HEK293 (cell line): ENCODE measurements around the gene PTPRG.

Source experiments
- CTCF ChIA-PET: fragments of 350-600 bp; formaldehyde crosslinking; extraction: SDS; loops from one replicate; lab custom pipeline; 2021; ENCODE audit warnings: antibody characterized with exemption; lab: Yijun Ruan, JAX
- POLR2A ChIA-PET: fragments of 300-600 bp; formaldehyde crosslinking; extraction: SDS; loops from one replicate; lab custom pipeline; 2020; ENCODE audit warnings: antibody characterized with exemption, inconsistent platforms; lab: Yijun Ruan, JAX
- H3K27ac ChIP-seq: fragments of 200-500 bp; sonication (Bioruptor generic); 2 replicates; pipeline ENCODE4 v1.5.1; 2014; ENCODE audit warnings: low read depth, low read length, control low read depth, inconsistent platforms; ENCODE audit errors: extremely low read depth
- H3K36me3 ChIP-seq, 2 experiments: fragments of 200-500 bp in 1 of 2; sonication (Bioruptor generic) in 1 of 2; 1 replicate in 1 of 2; 2 replicates in 1 of 2; pipeline ENCODE4 v1.5.1; 2014 to 2017; ENCODE audit warnings: inconsistent platforms in 2 of 2, low read length in 2 of 2; ENCODE audit not compliant: control insufficient read depth in 2 of 2, insufficient read depth in 1 of 2
- H3K4me1 ChIP-seq: fragments of 200-500 bp; sonication (Bioruptor generic); 2 replicates; pipeline ENCODE4 v1.5.1; 2014; ENCODE audit warnings: mild to moderate bottlenecking, low read length, inconsistent platforms; ENCODE audit not compliant: control insufficient read depth, insufficient read depth
- H3K4me3 ChIP-seq: 2 replicates; pipeline ENCODE4 v1.5.1; 2011; ENCODE audit warnings: low read depth, mild to moderate bottlenecking, control low read depth, low read length, moderate library complexity
- H3K9me3 ChIP-seq: fragments of 200-500 bp; sonication (Bioruptor generic); 2 replicates; pipeline ENCODE4 v1.5.1; 2014; ENCODE audit warnings: low read depth, low read length, inconsistent platforms; ENCODE audit not compliant: control insufficient read depth, insufficient read depth
- BCL11B ChIP-seq: fragments of 450-650 bp; formaldehyde crosslinking; IDR thresholded peaks from 2 replicates; pipeline ENCODE4 v1.5.1; 2016; ENCODE audit warnings: low read depth, missing biosample characterization, missing genetic modification characterization
- GFI1B ChIP-seq: fragments of 450-650 bp; formaldehyde crosslinking; IDR thresholded peaks from 2 replicates; pipeline ENCODE4 v1.5.1; 2016; ENCODE audit warnings: missing biosample characterization, missing genetic modification characterization
- KLF9 ChIP-seq: fragments of 450-650 bp; formaldehyde crosslinking; IDR thresholded peaks from 2 replicates; pipeline ENCODE4 v1.5.1; 2016; ENCODE audit warnings: missing biosample characterization, missing genetic modification characterization, low read depth
- MEIS1 ChIP-seq: sonication (generic); formaldehyde crosslinking; IDR thresholded peaks from 2 replicates; pipeline ENCODE4 v1.8.1; 2022; ENCODE audit warnings: missing genetic modification reagents, mild to moderate bottlenecking, borderline replicate concordance
- MZF1 ChIP-seq: fragments of 450-650 bp; formaldehyde crosslinking; IDR thresholded peaks from 2 replicates; pipeline ENCODE4 v1.5.1; 2017; ENCODE audit warnings: missing biosample characterization, missing genetic modification characterization, borderline replicate concordance
- YY1 ChIP-seq: fragments of 450-650 bp; formaldehyde crosslinking; IDR thresholded peaks from 2 replicates; pipeline ENCODE4 v1.5.1; 2018; ENCODE audit warnings: missing biosample characterization, missing genetic modification characterization
- ZBTB17 ChIP-seq: fragments of 450-650 bp; formaldehyde crosslinking; IDR thresholded peaks from 2 replicates; pipeline ENCODE4 v1.5.1; 2016; ENCODE audit warnings: missing biosample characterization, missing genetic modification characterization
- ZBTB8A ChIP-seq: fragments of 450-650 bp; formaldehyde crosslinking; IDR thresholded peaks from 2 replicates; pipeline ENCODE4 v1.5.1; 2016; ENCODE audit warnings: missing biosample characterization, missing genetic modification characterization
- ZFP37 ChIP-seq: fragments of 450-650 bp; formaldehyde crosslinking; IDR thresholded peaks from 2 replicates; pipeline ENCODE4 v1.5.1; 2016; ENCODE audit warnings: missing biosample characterization, missing genetic modification characterization
- ZFP41 ChIP-seq: fragments of 450-650 bp; formaldehyde crosslinking; IDR thresholded peaks from 2 replicates; pipeline ENCODE4 v1.5.1; 2016; ENCODE audit warnings: missing biosample characterization, missing genetic modification characterization, borderline replicate concordance
- ZNF112 ChIP-seq: fragments of 450-650 bp; formaldehyde crosslinking; IDR thresholded peaks from 2 replicates; pipeline ENCODE4 v1.5.0; 2017; ENCODE audit warnings: missing biosample characterization, missing genetic modification characterization
- ZNF114 ChIP-seq: fragments of 450-650 bp; formaldehyde crosslinking; IDR thresholded peaks from 2 replicates; pipeline ENCODE4 v1.5.0; 2017; ENCODE audit warnings: missing biosample characterization, missing genetic modification characterization
- ZNF19 ChIP-seq: fragments of 450-650 bp; formaldehyde crosslinking; IDR thresholded peaks from 2 replicates; pipeline ENCODE4; 2016; ENCODE audit warnings: missing biosample characterization, missing genetic modification characterization, low read depth
- ZNF214 ChIP-seq: fragments of 450-650 bp; formaldehyde crosslinking; IDR thresholded peaks from 2 replicates; pipeline ENCODE4 v1.5.1; 2017; ENCODE audit warnings: missing biosample characterization, mild to moderate bottlenecking, missing genetic modification characterization, borderline replicate concordance
- ZNF221 ChIP-seq: fragments of 450-650 bp; formaldehyde crosslinking; IDR thresholded peaks from 2 replicates; pipeline ENCODE4 v1.5.1; 2017; ENCODE audit warnings: missing biosample characterization, missing genetic modification characterization, borderline replicate concordance
- ZNF266 ChIP-seq: fragments of 450-650 bp; formaldehyde crosslinking; IDR thresholded peaks from 2 replicates; pipeline ENCODE4 v1.5.1; 2016; ENCODE audit warnings: missing biosample characterization, missing genetic modification characterization, low read depth
- ZNF473 ChIP-seq: fragments of 450-650 bp; formaldehyde crosslinking; IDR thresholded peaks from 2 replicates; pipeline ENCODE4 v1.5.1; 2017; ENCODE audit warnings: missing biosample characterization, missing genetic modification characterization
- ZNF549 ChIP-seq: fragments of 450-650 bp; IDR thresholded peaks from 2 replicates; pipeline ENCODE4 v1.5.1; 2018; ENCODE audit warnings: missing biosample characterization, missing genetic modification characterization, mild to moderate bottlenecking, inconsistent platforms, moderate library complexity
- ZNF561 ChIP-seq: fragments of 450-650 bp; IDR thresholded peaks from 2 replicates; pipeline ENCODE4 v1.5.1; 2018; ENCODE audit warnings: missing biosample characterization, missing genetic modification characterization, borderline replicate concordance
- ZNF670 ChIP-seq: fragments of 450-650 bp; formaldehyde crosslinking; IDR thresholded peaks from 2 replicates; pipeline ENCODE4 v1.5.1; 2016; ENCODE audit warnings: missing biosample characterization, missing genetic modification characterization, low read depth
- ZNF747 ChIP-seq: fragments of 450-650 bp; formaldehyde crosslinking; IDR thresholded peaks from 2 replicates; pipeline ENCODE4 v1.5.1; 2016; ENCODE audit warnings: missing biosample characterization, missing genetic modification characterization
- ZNF792 ChIP-seq: fragments of 450-650 bp; formaldehyde crosslinking; IDR thresholded peaks from 2 replicates; pipeline ENCODE4 v1.5.1; 2016; ENCODE audit warnings: missing biosample characterization, missing genetic modification characterization
- TF ChIP-seq, protein P1 (sequence below): fragments of 450-650 bp; formaldehyde crosslinking; IDR thresholded peaks from 2 replicates; pipeline ENCODE4 v1.5.1; 2016; ENCODE audit warnings: missing biosample characterization, missing genetic modification characterization
- TF ChIP-seq, protein P2 (sequence below): fragments of 450-650 bp; formaldehyde crosslinking; IDR thresholded peaks from 2 replicates; pipeline ENCODE4 v1.5.1; 2017; ENCODE audit warnings: missing biosample characterization, missing genetic modification characterization
- TF ChIP-seq, protein P3 (sequence below): fragments of 450-650 bp; formaldehyde crosslinking; IDR thresholded peaks from 2 replicates; pipeline ENCODE4 v1.5.1; 2016; ENCODE audit warnings: missing biosample characterization, missing genetic modification characterization
- TF ChIP-seq, protein P4 (sequence below): sonication (generic); formaldehyde crosslinking; IDR thresholded peaks from 2 replicates; pipeline ENCODE4 v1.8.1; 2022; ENCODE audit warnings: mild to moderate bottlenecking, moderate library complexity, missing genetic modification reagents

Gene PTPRG

DNA sequence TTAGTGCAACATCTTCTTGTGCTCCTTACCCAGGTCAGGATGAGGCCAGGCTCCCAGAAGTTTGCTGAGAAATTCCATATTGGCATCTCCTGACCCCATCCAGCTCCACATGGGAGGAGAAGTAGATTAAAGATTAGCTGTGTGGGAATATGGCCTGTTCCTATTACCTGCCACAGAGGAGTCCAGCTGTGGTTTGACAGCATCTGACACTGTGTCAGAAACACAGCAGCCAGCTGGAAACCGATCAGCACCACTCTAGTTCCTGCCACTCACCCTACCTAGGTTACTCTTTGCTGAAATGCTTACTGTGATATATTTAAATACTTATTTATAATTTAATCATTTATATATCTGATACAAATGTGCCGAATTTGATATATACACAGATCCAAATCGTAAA lies 551.7 kb downstream of the PTPRG start (continued):
- no peak for TF ChIP-seq ZBTB17 (tag by site-specific recombination)
- TF ChIP-seq ZNF473 = no peak
- TF ChIP-seq, protein P1, sequence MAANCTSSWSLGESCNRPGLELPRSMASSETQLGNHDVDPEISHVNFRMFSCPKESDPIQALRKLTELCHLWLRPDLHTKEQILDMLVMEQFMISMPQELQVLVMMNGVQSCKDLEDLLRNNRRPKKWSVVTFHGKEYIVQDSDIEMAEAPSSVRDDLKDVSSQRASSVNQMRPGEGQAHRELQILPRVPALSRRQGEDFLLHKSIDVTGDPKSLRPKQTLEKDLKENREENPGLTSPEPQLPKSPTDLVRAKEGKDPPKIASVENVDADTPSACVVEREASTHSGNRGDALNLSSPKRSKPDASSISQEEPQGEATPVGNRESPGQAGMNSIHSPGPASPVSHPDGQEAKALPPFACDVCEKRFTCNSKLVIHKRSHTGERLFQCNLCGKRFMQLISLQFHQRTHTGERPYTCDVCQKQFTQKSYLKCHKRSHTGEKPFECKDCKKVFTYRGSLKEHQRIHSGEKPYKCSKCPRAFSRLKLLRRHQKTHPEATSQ (tag by site-specific recombination) = no peak
- TF ChIP-seq, protein P2, sequence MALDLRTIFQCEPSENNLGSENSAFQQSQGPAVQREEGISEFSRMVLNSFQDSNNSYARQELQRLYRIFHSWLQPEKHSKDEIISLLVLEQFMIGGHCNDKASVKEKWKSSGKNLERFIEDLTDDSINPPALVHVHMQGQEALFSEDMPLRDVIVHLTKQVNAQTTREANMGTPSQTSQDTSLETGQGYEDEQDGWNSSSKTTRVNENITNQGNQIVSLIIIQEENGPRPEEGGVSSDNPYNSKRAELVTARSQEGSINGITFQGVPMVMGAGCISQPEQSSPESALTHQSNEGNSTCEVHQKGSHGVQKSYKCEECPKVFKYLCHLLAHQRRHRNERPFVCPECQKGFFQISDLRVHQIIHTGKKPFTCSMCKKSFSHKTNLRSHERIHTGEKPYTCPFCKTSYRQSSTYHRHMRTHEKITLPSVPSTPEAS (tag by site-specific recombination) = no peak
- no peak for TF ChIP-seq KLF9
- no peak for TF ChIP-seq ZNF561
- TF ChIP-seq ZNF114 = no peak
- TF ChIP-seq ZNF747 (tag by site-specific recombination) = no peak

DNA sequence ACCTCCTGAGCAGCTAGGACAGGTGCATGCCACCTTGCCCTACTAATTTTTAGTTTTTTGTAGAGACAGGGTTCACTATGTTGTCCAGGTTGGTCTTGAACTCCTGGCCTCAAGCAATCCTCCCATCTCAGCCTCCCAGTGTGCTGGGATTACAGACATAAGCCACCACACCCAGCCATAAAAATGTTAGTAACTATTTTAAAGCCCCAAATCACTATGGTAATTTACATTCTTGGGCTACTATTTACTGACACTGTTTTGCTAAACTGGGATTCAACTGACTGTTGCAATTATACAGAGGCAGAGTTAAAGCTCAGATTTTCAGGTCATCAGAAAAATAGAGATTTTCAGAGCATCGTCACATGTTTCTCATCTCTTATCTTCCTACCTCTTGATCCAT lies 553.4 kb downstream of the PTPRG start:
- H3K4me3 ChIP-seq = no peak overlapping the region
- POLR2A ChIA-PET = no interaction called here
- H3K36me3 ChIP-seq = no peaks in the 10 kb centered on the region
- TF ChIP-seq ZFP37 (tag by site-specific recombination) = no peak
- TF ChIP-seq YY1 (tag by site-specific recombination) = no peak
- no peak for TF ChIP-seq ZNF114
- TF ChIP-seq, protein P3, sequence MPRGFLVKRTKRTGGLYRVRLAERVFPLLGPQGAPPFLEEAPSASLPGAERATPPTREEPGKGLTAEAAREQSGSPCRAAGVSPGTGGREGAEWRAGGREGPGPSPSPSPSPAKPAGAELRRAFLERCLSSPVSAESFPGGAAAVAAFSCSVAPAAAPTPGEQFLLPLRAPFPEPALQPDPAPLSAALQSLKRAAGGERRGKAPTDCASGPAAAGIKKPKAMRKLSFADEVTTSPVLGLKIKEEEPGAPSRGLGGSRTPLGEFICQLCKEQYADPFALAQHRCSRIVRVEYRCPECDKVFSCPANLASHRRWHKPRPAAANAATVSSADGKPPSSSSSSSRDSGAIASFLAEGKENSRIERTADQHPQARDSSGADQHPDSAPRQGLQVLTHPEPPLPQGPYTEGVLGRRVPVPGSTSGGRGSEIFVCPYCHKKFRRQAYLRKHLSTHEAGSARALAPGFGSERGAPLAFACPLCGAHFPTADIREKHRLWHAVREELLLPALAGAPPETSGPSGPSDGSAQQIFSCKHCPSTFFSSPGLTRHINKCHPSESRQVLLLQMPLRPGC (tag by site-specific recombination) = no peak
- TF ChIP-seq GFI1B (tag by site-specific recombination) = no peak
- no peak for TF ChIP-seq ZBTB8A (tag by site-specific recombination)
- no peak for TF ChIP-seq ZNF549
- no peak for TF ChIP-seq ZNF670 (tag by site-specific recombination)
- no peak for TF ChIP-seq ZNF266 (tag by site-specific recombination)
- no peak for TF ChIP-seq ZNF214 (tag by site-specific recombination)
- no peak for TF ChIP-seq MZF1 (tag by site-specific recombination)
- TF ChIP-seq, protein P4, sequence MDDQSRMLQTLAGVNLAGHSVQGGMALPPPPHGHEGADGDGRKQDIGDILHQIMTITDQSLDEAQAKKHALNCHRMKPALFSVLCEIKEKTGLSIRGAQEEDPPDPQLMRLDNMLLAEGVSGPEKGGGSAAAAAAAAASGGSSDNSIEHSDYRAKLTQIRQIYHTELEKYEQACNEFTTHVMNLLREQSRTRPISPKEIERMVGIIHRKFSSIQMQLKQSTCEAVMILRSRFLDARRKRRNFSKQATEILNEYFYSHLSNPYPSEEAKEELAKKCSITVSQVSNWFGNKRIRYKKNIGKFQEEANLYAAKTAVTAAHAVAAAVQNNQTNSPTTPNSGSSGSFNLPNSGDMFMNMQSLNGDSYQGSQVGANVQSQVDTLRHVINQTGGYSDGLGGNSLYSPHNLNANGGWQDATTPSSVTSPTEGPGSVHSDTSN (CRISPR knock-in tag) = no peak
- TF ChIP-seq ZNF221 (tag by site-specific recombination) = no peak
- TF ChIP-seq BCL11B (tag by site-specific recombination) = no peak
- no peak for TF ChIP-seq ZFP41
- no peak for TF ChIP-seq ZNF19
- no peak for TF ChIP-seq ZNF112 (tag by site-specific recombination)
- TF ChIP-seq MEIS1 = no peak
- no peak for TF ChIP-seq ZNF792 (tag by site-specific recombination)
- TF ChIP-seq, all 188 proteins: peak for 0
- CTCF ChIA-PET = no interaction called here
- Histone ChIP-seq H3K9me3 (no peaks in the 10 kb centered on the region), H3K27ac (no peak overlapping the region), H3K4me1 (no peaks in the 10 kb centered on the region)
